D721Med (cell line): Measurements from ENCODE around the gene EFNB2.

ENCODE experiments used
- DNase-seq: peaks from one replicate; pipeline ENCODE4 v3.0.0; 2011; ENCODE audit warnings: low spot score; ENCODE audit not compliant: insufficient read length
- FAIRE-seq: peaks from 2 replicates; lab custom pipeline; 2011; peaks lifted over from hg19 to GRCh38; lab: Jason Lieb, UNC
- CTCF ChIP-seq: IDR thresholded peaks from 2 replicates; pipeline ENCODE4 v1.5.1; 2012; ENCODE audit warnings: mild to moderate bottlenecking, control low read depth; ENCODE audit not compliant: insufficient read depth; ENCODE audit errors: missing control alignments

EFNB2 gene

GRCh38 chr13:106520251-106521054, 15.0 kb downstream of the EFNB2 start:
- no peak for DNase-seq
- peak; percentile 8 for TF ChIP-seq CTCF
- FAIRE-seq, result no peak

GRCh38 chr13:106518512-106518911, 16.9 kb downstream of the EFNB2 start:
- FAIRE-seq (no peak), DNase-seq (no peak)
- TF ChIP-seq CTCF, result no peak

- DNase-seq (no peak), FAIRE-seq (no peak)
- no peak for TF ChIP-seq CTCF
Observed at GRCh38 chr13:106517109-106517847, 18.2 kb downstream of the EFNB2 start.

- no peak for DNase-seq
- no peak for TF ChIP-seq CTCF
- FAIRE-seq, result no peak
Observed at GRCh38 chr13:106515635-106516254, 19.7 kb downstream of the EFNB2 start.

GRCh38 chr13:106514928-106515634, 20.4 kb downstream of the EFNB2 start:
- DNase-seq (no peak), FAIRE-seq (no peak)
- TF ChIP-seq CTCF, result no peak

GRCh38 chr13:106513025-106513983, 22.2 kb downstream of the EFNB2 start:
- DNase-seq, result no peak
- TF ChIP-seq CTCF, result no peak
- no peak for FAIRE-seq
